SK-N-DZ (cell line): ENCODE data around the gene MTMR4. TPM values are rescaled to one million over a fixed set of nuclear protein-coding genes. Genes with fewer than 3 reads are reported as not detected.
A peak's percentile ranks its signal among the peaks of the same experiment; 100 is the strongest.
"Not testable (repeated sequence)": the region's sequence is repeated elsewhere in the genome, so short reads cannot be mapped to it uniquely, and the experiment has no call there.

Experiments used
- DNase-seq: peaks from one replicate; pipeline ENCODE4 v3.0.0-alpha.2; 2015; ENCODE audit warnings: low spot score
- polyA plus RNA-seq, 2 experiments: library from polyadenylated mRNA; depleted of rRNA; stranded (reverse); fragments of >200 nt; gene quantifications; 2 replicates each; pipeline ENCODE4 v1.2.3, GENCODE V29; 2014

Gene MTMR4
- polyA plus RNA-seq (2014; cell fraction: cytosol; rRNA removed): 55.1 and 83.0 TPM in 2 replicates
- polyA plus RNA-seq (2014; cell fraction: nucleus; rRNA removed): 132 and 170 TPM in 2 replicates

DNA sequence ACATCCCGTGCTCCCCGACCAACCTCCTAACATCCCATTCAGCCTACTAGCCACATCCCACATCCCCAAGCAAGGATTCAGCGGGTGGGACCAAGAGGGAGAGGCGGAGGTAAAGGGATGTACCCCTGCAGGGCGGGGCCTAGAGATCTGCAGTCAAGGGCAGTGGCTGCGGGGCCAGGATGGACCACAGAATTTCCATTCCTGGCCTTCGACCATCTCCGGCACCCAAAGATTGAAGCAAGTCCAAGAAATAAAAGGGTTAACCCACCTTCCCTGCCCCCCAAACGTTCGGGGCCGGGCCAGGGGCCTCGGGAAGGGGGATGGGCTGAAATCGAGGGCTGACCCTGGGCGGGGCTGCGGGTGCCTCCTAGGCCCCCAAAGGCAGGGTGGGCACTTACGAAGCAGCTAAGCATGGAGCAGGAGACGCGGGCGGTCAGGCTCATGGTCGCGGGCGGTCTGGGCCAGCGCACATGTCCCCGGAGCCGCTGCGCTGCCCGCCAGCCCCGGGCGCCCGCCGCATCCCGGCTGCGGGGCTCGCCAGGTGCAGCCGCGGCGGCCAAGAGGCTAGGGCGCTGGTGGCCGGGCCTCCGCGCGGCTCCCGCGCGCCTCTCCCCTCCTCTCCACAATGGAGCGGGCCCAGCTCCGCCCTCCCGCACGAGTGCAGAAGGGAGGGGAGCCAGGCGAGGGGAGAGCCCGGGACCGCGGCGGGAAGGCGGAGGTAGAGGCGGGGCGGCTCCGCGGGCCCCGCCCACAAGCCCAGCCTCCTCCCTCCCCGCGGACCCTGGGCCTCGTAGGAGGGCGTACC, at the start of gene MTMR4:
Gene MTMR4, minus strand, starts transcription at position 674 of the 805 bp plus-strand sequence. Its CDS starts 231 bp downstream, at position 443.
- peak; percentile 91 for DNase-seq

DNA sequence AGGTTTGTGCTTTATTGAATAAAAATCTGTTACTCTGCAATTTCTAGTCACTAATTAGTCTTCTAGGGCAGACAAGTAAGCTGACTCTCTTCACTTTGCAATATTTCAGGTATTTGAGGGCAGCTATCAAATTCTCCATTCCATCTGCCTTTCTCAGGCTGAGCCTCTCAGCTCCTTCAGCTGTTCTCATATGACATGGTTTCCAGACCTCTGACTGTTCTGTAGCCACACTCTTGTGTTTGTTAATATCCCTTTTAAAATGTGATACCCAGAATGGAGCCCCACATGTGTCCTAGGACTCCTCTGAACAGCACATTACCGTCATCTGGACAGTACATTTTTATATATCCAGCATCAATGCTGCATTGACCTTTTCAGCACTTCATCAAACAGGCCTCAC, 46.1 kb upstream of the MTMR4 start:
- no peak for DNase-seq

DNA sequence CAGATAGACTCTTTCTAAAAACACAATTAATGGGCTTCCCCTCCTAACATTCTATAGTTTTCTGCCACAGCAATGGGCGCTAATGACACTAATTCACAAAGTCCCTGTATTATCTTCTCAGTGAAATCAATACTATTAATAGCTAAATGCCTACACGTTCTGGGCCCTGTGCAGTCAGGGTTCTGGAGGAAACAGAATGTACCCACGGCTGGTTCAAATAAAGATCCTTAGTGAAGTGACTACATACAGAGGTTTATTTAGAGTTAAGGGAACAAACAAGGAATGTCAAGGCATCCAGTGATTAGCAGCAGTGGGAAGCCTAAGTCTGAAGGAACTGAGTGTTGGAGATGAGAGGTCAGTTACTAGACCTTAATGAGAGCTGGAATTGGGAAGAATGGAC, 43.5 kb upstream of the MTMR4 start:
- DNase-seq: no peak

DNA sequence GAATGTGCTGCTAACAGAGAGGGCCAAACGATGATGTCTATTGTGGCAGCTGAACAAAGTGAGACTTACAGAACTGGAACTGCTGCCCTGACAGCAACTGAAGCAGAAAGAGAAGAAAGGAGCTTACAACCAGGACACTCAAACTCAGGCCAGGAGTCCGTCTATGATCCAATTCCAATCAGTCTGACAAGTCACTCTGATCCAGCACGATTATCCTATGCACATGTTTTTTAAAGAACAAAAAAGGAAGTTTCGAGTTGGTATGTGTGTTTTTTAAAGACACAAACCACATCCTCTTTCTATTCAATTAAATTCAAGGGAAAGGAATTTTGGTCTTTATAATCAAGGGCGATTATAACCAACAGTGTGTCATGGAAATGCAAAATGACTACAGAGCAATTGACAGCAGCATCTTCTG, 42.4 kb upstream of the MTMR4 start:
- DNase-seq: no peak

DNA sequence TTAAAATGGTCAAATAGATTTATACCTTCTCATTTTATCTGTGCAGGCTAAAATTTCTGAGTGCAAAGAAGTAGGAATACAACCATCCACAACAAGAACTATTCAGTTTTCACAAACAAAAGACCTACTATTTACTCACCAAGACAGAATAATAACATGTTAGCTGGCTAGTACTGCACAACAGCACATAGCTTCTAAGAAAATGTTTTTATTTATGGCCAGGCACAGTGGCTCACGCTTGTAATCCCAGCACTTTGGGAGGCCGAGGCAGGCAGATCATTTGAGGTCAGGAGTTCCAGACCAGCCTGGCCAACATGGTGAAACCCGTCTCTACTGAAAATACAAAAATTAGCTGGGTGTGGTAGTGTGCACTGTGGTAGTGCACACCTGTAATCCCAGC, 40.7 kb upstream of the MTMR4 start:
- not testable (repeated sequence) for DNase-seq

DNA sequence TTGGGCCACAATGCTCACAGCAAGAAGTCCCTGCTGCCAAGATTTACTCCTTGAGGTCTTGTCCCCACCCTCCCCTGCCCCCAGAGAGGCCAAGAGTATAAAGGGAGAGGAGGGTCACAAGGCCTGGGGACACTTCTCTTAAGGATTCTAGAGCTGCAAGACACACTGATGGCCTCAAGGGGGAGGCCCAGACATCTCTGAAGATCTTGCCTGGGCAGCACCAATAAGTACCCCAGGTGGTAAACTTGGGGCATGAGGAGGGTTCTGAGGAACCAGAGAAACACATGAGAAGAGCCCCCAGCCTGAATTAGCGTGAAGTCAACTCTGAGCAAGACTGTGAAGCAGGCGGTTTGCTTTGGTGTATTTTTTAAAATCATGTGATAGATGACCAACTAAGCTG, 26.8 kb upstream of the MTMR4 start:
- DNase-seq: peak; percentile 30

DNA sequence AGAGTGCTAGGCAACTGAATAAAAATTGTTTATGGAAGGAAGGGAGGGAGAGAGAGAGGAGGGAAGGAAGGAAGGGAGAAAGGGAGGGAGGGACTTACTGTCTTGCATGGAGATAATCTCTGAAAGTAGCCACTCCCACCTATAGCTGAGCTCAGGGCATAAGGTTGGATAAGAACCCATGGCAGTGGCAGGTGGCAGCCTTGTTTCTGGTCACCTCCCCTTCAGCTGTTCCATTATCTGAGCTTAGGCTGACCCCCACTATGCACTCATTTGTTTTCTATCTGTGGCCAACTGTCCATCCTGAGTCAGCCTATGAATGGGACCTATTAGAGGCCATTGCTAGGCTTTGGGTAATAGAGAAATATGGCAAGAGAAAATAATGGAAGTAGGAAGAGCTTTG, 25.3 kb upstream of the MTMR4 start:
- peak; percentile 6 for DNase-seq

DNA sequence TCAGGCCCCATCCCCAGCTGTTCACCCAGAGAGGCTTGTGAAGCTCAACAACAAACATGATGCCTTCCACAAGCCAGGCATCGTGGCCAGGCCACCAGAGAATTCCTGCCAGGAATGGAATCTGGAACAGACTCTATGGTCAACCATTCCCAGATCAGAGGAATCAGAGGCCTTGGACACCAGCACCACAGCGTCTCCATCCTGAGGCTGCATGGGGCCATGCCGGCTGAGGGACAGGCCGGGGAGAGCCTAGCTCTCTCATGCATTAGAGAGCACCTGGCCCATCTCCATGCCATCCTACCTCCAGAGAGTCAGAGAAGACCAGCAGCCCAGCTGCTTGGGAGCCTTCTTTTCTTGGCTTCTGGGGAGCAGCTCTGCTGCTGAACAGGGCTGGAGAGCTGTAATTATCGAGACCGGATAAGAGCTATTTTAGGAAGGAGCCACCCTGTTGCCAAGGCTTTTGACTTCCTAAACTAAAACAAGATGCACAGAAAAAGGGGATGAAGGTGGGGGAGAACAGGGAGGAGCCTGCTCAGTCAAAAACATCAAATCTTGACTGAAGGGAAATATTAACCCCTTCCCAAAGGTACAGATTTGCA, 24.5 kb upstream of the MTMR4 start:
- no peak for DNase-seq

DNA sequence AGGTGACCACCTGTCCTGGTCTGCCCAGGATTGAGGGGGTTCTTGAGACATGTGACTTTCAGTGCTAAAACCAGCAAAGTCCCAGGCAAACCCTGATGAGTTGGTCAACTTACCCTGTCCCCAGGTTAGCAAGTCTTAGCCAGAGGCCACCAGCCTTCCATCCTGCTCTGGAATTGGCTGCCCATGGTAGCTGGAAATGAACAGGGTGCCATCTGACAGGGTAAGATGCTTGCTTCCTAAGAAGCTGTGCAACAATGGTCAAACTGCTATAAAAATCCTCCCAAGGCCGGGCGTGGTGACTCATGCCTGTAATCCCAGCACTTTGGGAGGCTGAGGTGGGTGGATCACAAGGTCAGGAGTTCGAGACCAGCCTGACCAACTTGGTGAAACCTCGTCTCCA, 22.8 kb upstream of the MTMR4 start:
- no peak for DNase-seq

DNA sequence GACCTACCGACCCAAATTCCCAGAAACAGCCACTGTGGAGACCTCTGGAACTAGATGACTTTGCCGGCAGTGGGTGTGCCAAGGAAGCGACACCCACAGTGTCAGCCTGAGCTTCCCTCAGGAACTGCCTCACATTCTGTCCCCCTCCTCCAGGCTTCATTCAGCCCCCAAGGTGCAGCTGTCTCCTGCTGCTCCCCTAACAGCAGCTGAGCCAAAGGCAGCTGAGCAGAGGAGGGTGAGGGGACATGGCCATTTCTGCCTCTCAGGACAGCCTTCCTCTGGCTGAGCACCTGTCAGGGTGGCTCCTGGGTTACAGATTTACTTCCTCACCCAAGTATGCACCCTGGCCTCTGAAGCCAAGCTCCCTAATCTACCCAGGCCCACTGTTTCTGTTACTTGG, 22.1 kb upstream of the MTMR4 start:
- no peak for DNase-seq

DNA sequence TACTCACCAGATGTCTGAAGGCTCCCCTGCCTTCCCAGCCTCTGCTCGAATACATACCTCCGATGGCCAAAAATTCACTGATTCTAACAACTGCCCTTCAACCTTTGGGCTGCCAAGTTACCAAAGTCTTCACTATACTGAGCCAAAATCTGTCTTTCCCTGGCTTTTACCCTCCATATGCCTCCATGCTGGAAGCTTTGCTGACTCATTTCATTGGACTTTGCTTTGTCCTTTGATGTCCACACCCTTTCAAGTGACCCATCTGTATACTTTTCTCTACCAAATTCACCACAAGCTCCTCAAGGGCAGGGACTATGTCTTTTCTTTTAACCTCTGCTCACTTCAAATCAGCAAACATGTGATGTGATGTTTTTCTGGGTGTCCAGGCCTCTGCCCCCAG, 21.0 kb upstream of the MTMR4 start:
- DNase-seq: no peak

DNA sequence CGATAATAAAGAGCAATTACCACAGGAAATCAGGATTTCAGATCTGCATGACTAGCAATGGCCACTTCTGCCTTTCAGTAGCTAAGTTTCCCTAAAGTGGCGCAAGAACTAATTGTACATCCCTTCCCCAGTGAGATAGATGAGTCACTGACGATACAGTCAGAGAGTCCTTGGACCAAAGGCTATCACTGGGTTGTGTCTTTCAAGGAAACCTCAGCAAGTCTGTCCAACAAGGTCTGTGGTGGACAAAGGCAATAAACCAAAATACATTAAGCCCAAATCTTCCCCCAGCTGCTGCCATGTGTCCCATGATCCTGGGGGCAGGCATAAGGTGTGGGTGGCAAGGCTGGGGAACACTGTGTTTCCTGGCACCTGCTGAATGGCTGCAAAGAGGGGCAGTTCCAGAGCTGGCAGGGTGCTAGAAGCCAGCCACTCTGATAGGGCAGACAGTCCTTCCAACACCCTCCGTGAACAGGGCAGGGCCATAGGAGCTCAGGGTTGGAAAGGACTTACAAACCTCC, 20.5 kb upstream of the MTMR4 start:
- DNase-seq: no peak

DNA sequence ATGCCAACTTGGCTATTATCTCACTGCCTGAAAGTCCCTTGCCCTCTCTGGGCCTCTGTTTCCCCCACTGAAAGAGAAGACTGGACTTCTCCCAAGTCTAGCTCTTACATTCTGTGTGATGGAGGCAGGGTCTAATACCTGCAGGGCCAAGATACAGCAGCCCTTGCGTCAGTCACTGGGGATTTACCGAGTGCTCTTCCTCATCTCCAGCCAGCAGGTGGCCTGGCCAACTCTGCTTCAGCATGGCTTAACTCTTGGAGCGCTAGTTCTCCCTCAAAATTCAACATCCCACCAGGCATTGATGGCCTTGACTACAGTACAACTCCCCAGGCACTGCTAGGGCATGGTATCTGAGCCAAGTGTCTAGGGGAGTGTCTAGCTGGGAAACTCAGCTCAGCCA, 19.9 kb upstream of the MTMR4 start:
- DNase-seq: peak; percentile 37

DNA sequence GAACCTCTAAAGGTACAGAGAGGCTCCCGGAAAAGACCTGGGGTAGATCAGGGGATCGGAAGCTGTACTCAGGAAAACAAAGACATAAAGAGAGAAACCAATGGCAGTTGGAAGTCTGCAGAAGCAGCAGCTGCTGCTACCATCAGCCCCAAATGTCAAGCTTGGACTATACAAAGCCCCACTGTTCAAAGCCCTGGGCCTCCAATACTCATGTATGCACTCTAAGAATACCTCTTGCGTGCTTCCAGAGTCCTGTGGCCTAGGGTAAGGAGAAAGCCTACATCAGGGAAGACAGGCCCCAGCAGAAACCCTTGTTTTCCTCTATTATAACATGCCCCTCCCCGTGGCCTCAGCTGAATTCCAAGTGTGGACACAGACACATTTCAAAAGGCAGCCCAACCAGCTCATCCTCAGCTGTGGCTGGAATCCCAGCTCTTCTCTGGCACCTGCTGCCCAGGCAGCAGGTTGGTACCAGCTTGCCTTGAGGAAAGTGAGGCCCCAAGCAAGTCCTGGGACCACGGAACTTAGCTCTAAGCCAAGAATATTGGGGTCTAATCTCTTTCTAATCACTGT, 19.3 kb upstream of the MTMR4 start:
- no peak for DNase-seq

DNA sequence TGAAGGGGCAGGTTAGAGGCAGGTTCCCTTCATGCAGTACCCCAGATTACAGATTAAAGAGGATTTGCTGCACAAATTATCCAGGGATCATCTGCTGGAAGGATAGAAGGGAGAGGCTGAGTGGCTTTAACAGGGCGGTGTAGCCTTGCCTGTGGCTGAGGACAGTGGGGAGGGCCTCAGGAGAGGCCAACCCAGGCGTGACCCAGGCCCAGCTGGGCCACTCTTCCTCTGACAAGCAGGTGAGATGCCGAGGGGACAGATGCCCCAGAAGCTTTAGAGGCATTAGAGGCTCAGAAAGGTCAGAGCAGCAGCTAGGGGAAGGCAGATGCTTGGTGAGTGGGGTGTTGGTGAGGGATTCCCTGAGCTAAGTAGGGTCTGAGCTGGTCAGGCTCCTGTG, 18.1 kb upstream of the MTMR4 start:
- no peak for DNase-seq

DNA sequence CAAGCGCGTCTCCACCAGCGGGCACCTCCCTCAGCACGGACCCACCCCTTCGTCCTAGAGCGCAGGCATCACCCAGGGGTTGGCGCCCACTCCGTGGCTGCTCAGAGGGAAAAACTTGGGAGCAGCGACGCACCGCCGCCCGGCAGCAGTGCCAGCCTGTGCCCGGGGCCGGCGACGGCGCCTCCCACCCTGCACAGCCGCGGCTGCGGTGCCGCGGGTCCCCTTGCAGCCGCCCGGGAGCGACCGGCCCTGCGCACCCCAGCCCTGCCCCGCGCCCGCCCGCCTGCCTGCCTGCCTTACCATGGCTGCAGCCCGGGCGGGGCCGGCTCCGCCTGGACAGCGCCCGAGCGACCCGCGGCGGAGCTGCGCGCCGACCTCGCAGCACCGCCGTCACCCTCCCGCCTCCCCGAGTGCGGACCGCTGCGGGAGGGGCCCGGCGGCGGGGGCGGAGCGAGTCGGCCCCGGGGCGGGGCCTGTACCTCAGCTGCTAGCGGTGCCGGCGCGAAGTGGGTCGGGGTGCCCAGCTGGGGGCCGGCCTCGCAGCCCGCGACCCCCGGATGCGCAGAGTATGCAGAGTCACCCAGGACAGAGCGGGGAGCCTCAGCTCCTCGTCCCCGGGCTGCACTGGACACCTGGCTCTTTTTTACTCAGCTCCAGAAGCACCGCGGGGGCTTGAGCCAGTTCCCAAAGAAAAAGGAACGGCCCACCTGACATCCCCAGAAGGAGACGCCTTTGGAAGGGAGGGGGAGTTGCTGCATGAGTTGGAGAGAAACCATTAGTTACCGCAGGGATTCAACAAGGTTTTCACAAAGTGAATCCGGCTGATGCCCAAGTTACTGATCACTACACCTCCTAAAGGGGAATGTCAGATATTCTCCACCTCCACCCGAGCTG, 17.5 kb upstream of the MTMR4 start:
- peak; percentile 44 for DNase-seq

DNA sequence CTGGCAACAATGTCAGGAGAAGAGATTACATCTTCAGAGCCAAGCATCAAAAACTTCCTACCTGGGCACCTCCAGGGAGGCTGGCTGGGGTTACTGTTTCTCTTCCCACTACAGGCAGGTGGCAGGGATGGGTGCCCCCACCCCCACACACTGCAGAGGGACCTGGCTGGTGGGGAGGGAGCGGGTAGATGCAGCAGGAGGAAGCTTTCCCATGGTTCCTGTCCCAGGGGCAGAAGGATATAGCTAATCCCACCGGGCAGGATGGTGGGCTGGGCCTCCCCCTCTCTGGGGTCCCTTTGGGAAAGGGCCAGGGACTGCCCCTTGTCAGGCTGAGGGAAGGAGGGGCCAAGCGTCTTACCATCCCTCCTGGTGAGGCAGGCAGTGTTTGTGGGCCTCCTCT, 16.7 kb upstream of the MTMR4 start:
- no peak for DNase-seq

DNA sequence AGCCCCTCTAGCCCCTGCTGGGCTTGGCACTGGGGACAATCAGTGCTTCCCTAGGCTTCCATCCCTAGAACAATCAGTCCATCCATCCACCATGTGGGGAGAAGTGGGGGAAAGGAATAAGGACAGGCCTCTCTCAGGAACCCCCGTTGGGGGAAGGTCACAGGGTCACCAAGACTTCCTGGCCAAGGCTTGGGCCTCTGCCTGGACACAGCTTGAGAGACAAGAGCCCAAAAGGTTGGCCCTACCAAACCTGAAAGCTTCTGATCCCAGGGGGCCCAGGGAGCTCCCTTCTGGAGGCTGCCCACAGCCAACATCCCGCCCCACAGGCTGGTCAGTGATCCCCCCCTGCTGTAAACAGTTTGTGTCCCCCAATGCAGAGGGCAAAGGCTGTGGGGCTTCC, 16.2 kb upstream of the MTMR4 start:
- no peak for DNase-seq

DNA sequence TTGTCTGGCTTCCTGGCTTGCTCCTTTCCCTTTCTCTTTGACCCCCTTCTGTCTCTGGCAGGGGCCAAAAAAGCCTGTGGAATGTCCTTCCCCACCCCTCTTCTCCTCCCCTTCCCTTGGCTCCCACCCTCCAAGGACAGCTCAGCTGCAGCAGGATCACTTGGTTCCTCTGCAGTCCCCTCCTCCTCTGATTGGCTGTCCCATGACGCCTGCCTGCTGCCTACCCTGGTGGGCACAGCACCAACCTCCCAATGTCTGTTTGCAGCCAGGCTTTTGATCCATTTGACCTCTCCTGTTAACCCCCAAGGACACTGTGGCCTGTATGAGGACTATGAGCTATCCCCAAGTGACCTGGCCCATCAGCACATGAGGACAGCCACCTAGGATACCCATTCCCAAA, 14.8 kb upstream of the MTMR4 start:
- DNase-seq: no peak

DNA sequence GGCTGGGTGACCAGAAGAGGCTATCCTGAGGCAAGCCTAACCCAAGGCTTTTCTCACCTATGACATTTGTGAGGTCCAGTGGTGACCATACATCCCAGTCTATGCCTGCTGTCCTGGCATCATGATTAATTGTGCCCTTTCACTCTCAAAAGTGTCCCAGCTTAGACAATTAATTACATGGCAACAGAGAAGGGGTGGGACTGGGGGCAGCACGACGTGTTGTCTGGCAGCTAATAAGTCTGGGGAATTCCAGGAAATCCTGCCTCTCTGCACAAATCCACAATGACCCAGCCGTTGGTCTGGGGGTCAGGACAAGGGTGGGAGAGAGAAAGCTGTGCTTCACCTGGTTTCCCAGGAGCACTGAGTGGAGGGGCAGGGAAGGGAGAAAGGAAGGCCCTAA, 14.0 kb upstream of the MTMR4 start:
- DNase-seq: no peak

DNA sequence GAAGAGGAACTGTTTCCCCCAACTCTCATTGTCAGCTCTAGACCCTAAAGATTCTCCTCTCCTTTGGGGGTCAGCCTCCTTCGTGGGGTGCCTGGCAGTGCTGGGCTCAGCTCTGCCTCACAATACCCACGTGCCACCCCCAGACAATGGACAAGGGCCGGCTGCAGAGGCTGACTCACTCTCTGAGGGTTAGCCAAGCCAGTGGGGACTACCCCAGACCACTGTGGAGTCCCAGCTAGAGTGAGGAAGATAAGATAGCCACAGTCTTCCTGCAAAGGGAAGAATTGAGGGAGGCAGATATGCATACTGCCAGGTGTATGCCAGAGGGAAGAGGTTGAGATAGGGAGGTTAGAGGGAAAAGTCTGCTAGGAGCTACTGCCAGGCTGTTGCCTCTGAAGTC, 13.5 kb upstream of the MTMR4 start:
- DNase-seq: no peak

DNA sequence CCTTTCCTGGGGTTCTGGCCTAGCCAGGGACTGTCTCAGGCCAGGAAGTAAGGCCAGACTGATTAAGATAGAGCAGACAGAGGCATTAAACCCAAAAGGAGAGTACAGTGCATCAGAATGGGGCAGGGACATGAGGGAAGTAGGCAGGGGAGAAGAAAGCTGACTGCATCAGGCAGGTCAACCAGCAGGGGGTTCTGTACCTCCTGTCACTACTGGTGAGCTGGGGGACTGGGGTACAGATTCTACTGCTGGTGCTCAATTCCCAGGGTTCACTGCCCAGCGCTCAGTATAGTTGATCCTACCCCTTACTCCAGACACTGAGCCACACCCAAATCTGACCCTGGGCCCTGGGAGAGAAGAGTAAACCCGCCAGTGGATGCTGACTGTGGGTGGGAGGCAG, 12.9 kb upstream of the MTMR4 start:
- no peak for DNase-seq
